ENCODE data around the gene TUSC2. TPM values are rescaled to one million over a fixed set of nuclear protein-coding genes. Genes with fewer than 3 reads are reported as not detected.

Gene TUSC2
- total and polyA plus RNA-seq, 2 of the 13 experiments (the other 11 are each of a cell fraction or from before 2014, with no cell fraction given): 36.7 to 39.1 TPM

DNA sequence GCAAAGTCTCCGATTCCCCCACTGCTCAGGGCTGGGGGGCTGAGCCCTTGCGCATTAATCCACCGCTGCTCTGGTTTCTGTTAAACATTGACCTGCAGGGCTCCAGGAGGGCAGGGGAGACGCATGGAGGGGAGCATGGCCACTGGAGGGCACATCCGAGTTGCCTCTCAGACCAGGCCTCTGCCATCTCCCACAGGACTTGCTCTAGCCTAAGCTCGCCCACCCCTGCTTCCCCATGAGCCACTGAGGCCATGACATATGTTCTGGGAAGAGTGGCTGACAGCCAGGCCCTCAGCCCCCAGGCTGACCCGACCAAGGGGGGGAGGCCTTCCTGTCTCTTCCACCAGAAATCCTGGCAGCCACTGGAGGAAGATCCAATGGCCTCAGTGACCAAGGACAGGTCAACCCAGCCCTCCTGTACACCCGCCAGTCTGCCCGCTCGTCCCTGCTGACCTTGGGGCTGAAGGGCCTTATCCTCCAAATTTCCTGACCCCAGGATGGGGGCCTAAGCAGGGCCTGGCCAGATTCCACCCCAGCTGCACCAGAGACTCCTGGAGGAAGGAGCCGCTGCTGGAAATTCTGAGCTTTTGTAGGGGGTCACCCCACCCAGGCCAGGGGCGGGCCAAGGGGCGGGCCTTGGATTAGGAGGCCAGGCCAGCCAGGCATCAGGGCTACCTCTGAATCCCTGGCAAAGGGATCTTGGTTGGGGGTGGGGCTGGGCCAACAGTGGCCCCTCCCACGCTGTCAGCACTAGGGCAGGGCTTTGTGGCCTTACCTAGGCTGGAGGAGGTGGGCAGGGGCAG is 24.8 kb downstream of the TUSC2 start, which contains the start of gene HYAL1 (continued):
- TF ChIP-seq, protein P1, sequence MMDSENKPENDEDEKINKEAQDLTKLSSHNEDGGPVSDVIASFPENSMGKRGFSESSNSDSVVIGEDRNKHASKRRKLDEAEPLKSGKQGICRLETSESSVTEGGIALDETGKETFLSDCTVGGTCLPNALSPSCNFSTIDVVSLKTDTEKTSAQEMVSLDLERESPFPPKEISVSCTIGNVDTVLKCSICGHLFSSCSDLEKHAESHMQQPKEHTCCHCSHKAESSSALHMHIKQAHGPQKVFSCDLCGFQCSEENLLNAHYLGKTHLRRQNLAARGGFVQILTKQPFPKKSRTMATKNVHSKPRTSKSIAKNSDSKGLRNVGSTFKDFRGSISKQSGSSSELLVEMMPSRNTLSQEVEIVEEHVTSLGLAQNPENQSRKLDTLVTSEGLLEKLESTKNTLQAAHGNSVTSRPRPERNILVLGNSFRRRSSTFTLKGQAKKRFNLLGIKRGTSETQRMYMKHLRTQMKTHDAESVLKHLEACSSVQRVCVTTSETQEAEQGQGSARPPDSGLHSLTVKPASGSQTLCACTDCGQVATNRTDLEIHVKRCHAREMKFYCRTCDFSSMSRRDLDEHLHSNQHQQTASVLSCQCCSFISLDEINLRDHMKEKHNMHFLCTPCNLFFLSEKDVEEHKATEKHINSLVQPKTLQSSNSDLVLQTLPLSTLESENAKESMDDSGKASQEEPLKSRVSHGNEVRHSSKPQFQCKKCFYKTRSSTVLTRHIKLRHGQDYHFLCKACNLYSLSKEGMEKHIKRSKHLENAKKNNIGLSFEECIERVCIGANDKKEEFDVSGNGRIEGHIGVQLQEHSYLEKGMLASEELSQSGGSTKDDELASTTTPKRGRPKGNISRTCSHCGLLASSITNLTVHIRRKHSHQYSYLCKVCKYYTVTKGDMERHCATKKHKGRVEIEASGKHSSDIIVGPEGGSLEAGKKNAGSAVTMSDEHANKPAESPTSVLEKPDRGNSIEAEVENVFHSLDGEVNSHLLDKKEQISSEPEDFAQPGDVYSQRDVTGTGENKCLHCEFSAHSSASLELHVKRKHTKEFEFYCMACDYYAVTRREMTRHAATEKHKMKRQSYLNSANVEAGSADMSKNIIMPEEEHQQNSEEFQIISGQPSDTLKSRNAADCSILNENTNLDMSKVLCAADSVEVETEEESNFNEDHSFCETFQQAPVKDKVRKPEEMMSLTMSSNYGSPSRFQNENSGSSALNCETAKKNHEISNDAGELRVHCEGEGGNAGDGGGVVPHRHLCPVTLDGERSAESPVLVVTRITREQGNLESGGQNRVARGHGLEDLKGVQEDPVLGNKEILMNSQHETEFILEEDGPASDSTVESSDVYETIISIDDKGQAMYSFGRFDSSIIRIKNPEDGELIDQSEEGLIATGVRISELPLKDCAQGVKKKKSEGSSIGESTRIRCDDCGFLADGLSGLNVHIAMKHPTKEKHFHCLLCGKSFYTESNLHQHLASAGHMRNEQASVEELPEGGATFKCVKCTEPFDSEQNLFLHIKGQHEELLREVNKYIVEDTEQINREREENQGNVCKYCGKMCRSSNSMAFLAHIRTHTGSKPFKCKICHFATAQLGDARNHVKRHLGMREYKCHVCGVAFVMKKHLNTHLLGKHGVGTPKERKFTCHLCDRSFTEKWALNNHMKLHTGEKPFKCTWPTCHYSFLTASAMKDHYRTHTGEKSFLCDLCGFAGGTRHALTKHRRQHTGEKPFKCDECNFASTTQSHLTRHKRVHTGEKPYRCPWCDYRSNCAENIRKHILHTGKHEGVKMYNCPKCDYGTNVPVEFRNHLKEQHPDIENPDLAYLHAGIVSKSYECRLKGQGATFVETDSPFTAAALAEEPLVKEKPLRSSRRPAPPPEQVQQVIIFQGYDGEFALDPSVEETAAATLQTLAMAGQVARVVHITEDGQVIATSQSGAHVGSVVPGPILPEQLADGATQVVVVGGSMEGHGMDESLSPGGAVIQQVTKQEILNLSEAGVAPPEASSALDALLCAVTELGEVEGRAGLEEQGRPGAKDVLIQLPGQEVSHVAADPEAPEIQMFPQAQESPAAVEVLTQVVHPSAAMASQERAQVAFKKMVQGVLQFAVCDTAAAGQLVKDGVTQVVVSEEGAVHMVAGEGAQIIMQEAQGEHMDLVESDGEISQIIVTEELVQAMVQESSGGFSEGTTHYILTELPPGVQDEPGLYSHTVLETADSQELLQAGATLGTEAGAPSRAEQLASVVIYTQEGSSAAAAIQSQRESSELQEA (CRISPR knock-in tag; IDR thresholded peaks at IDR 0.05; ENCODE audit: not compliant biosample characterization): no peak
- no peak for TF ChIP-seq U2AF2 (IDR thresholded peaks at IDR 0.05; ENCODE audit: low read depth, low read length)
- peak; percentile 93 for TF ChIP-seq ZNF350 (CRISPR knock-in tag; IDR thresholded peaks at IDR 0.05; ENCODE audit: borderline replicate concordance, low read depth)
- peak; percentile 72 for TF ChIP-seq ZNF335 (CRISPR knock-in tag; IDR thresholded peaks at IDR 0.05)
- TF ChIP-seq HBP1 (CRISPR knock-in tag; IDR thresholded peaks at IDR 0.05; ENCODE audit: low read depth): peak; percentile 49
- no peak for TF ChIP-seq ZNF576 (CRISPR knock-in tag; IDR thresholded peaks at IDR 0.05)
- peak; percentile 48; the same call in 1 of the 2 replicates for TF ChIP-seq MXD1 (CRISPR knock-in tag; IDR thresholded peaks at IDR 0.05)
- no peak; the same call in 1 of the 2 replicates for TF ChIP-seq ARID3A (IDR thresholded peaks at IDR 0.05; ENCODE audit: low read depth, low read length)
- TF ChIP-seq ZNF143 (CRISPR knock-in tag; IDR thresholded peaks at IDR 0.05): no peak
- TF ChIP-seq ZNF24 (IDR thresholded peaks at IDR 0.05): no peak
- no peak for TF ChIP-seq FIP1L1 (IDR thresholded peaks at IDR 0.05; ENCODE audit: borderline replicate concordance, insufficient read depth, low read depth, low read length)
- TF ChIP-seq KLF13 (CRISPR knock-in tag; IDR thresholded peaks at IDR 0.05): peak; percentile 83; the same call in 1 of the 2 replicates
- TF ChIP-seq SPEN (CRISPR knock-in tag; IDR thresholded peaks at IDR 0.05; ENCODE audit: low read depth): no peak; the same call in none of the 2 replicates
- TF ChIP-seq KDM4B (CRISPR knock-in tag; IDR thresholded peaks at IDR 0.05): 0 out of 2 replicates have a peak, but pooled peaks have one; percentile 28
- no peak for TF ChIP-seq YEATS4 (CRISPR knock-in tag; IDR thresholded peaks at IDR 0.05; ENCODE audit: borderline replicate concordance)
- no peak for TF ChIP-seq SRY (CRISPR knock-in tag; IDR thresholded peaks at IDR 0.05)

Data from HepG2 (cell line).